Measurements from ENCODE around the gene CSTF2T.

The CSTF2T gene

GRCh38 chr10:51699475-51700227 is at the start of gene CSTF2T:
Gene CSTF2T (minus strand): TSS chr10:51699595. CDS start chr10:51699549, 46 bp downstream.
- H3K36me3 ChIP-seq (ENCODE audit: control insufficient read depth in 1 of 2, insufficient read depth in 2 of 2, low read length in 2 of 2) = no peaks in the 10 kb centered on the region
- H3K4me1 ChIP-seq (ENCODE audit: control insufficient read depth in 1 of 2, insufficient read depth in 2 of 2, low read length in 2 of 2) = peaks cover 19 to 21% of the 10 kb centered on the region in 2 donors
- H3K27ac ChIP-seq (ENCODE audit: low read depth, low read length) = peak within 1 kb of the TSS; percentile 96

GRCh38 chr10:51748959-51749358 is 49.6 kb upstream of the CSTF2T start:
- Histone ChIP-seq H3K36me3 (ENCODE audit: control insufficient read depth in 1 of 2, insufficient read depth in 2 of 2, low read length in 2 of 2) (no peaks in the 10 kb centered on the region), H3K9ac (ENCODE audit: low read depth in 1 of 2, low read length in 2 of 2) (no peak overlapping the region), H3K9me3 (ENCODE audit: control insufficient read depth in 1 of 2, low read length in 2 of 2) (no peaks in the 10 kb centered on the region), H3K4me1 (ENCODE audit: control insufficient read depth in 1 of 2, insufficient read depth in 2 of 2, low read length in 2 of 2) (no peaks in the 10 kb centered on the region), H3K27me3 (ENCODE audit: control insufficient read depth in 1 of 2, insufficient read depth in 2 of 2, low read length in 2 of 2) (no peaks in the 10 kb centered on the region), H3K27ac (ENCODE audit: low read depth, low read length) (no peak overlapping the region), H3K4me3 (ENCODE audit: low read depth in 1 of 2, low read length in 2 of 2) (no peak overlapping the region)

More at GRCh38 chr10:51699475-51700227, at the start of gene CSTF2T:
- Histone ChIP-seq H3K4me3 (ENCODE audit: low read depth in 1 of 2, low read length in 2 of 2) (peak within 1 kb of the TSS; percentile 98 to 99), H3K27me3 (ENCODE audit: control insufficient read depth in 1 of 2, insufficient read depth in 2 of 2, low read length in 2 of 2) (no peaks in the 10 kb centered on the region), H3K9me3 (ENCODE audit: control insufficient read depth in 1 of 2, low read length in 2 of 2) (no peaks in the 10 kb centered on the region), H3K9ac (ENCODE audit: low read depth in 1 of 2, low read length in 2 of 2) (peak within 1 kb of the TSS; percentile 82 to 89)

- Histone ChIP-seq H3K36me3 (ENCODE audit: control insufficient read depth in 1 of 2, insufficient read depth in 2 of 2, low read length in 2 of 2) (no peaks in the 10 kb centered on the region), H3K9me3 (ENCODE audit: control insufficient read depth in 1 of 2, low read length in 2 of 2) (no peaks in the 10 kb centered on the region), H3K4me3 (ENCODE audit: low read depth in 1 of 2, low read length in 2 of 2) (no peak overlapping the region), H3K27me3 (ENCODE audit: control insufficient read depth in 1 of 2, insufficient read depth in 2 of 2, low read length in 2 of 2) (no peaks in the 10 kb centered on the region), H3K9ac (ENCODE audit: low read depth in 1 of 2, low read length in 2 of 2) (no peak overlapping the region), H3K27ac (ENCODE audit: low read depth, low read length) (no peak overlapping the region), H3K4me1 (ENCODE audit: control insufficient read depth in 1 of 2, insufficient read depth in 2 of 2, low read length in 2 of 2) (no peaks in the 10 kb centered on the region)
These were observed 47.8 kb upstream of the CSTF2T start for GRCh38 chr10:51747216-51747615.

- Histone ChIP-seq H3K9me3 (ENCODE audit: control insufficient read depth in 1 of 2, low read length in 2 of 2) (no peaks in the 10 kb centered on the region), H3K9ac (ENCODE audit: low read depth in 1 of 2, low read length in 2 of 2) (no peak overlapping the region), H3K27ac (ENCODE audit: low read depth, low read length) (no peak overlapping the region), H3K4me1 (ENCODE audit: control insufficient read depth in 1 of 2, insufficient read depth in 2 of 2, low read length in 2 of 2) (no peaks in the 10 kb centered on the region), H3K27me3 (ENCODE audit: control insufficient read depth in 1 of 2, insufficient read depth in 2 of 2, low read length in 2 of 2) (no peaks in the 10 kb centered on the region), H3K4me3 (ENCODE audit: low read depth in 1 of 2, low read length in 2 of 2) (no peak overlapping the region), H3K36me3 (ENCODE audit: control insufficient read depth in 1 of 2, insufficient read depth in 2 of 2, low read length in 2 of 2) (no peaks in the 10 kb centered on the region)
These were observed 46.0 kb upstream of the CSTF2T start for GRCh38 chr10:51745397-51745796.

GRCh38 chr10:51744235-51745000 is 45.0 kb upstream of the CSTF2T start:
- Histone ChIP-seq H3K4me3 (ENCODE audit: low read depth in 1 of 2, low read length in 2 of 2) (no peak overlapping the region), H3K9ac (ENCODE audit: low read depth in 1 of 2, low read length in 2 of 2) (no peak overlapping the region), H3K36me3 (ENCODE audit: control insufficient read depth in 1 of 2, insufficient read depth in 2 of 2, low read length in 2 of 2) (no peaks in the 10 kb centered on the region), H3K4me1 (ENCODE audit: control insufficient read depth in 1 of 2, insufficient read depth in 2 of 2, low read length in 2 of 2) (no peaks in the 10 kb centered on the region), H3K27me3 (ENCODE audit: control insufficient read depth in 1 of 2, insufficient read depth in 2 of 2, low read length in 2 of 2) (no peaks in the 10 kb centered on the region), H3K9me3 (ENCODE audit: control insufficient read depth in 1 of 2, low read length in 2 of 2) (no peaks in the 10 kb centered on the region), H3K27ac (ENCODE audit: low read depth, low read length) (no peak overlapping the region)

GRCh38 chr10:51743146-51743545 is 43.8 kb upstream of the CSTF2T start:
- H3K27me3 ChIP-seq (ENCODE audit: control insufficient read depth in 1 of 2, insufficient read depth in 2 of 2, low read length in 2 of 2) = no peaks in the 10 kb centered on the region
- H3K9ac ChIP-seq (ENCODE audit: low read depth in 1 of 2, low read length in 2 of 2) = no peak overlapping the region
- H3K27ac ChIP-seq (ENCODE audit: low read depth, low read length) = no peak overlapping the region
- H3K4me3 ChIP-seq (ENCODE audit: low read depth in 1 of 2, low read length in 2 of 2) = no peak overlapping the region
- no peaks in the 10 kb centered on the region for H3K9me3 ChIP-seq (ENCODE audit: control insufficient read depth in 1 of 2, low read length in 2 of 2)
- no peaks in the 10 kb centered on the region for H3K36me3 ChIP-seq (ENCODE audit: control insufficient read depth in 1 of 2, insufficient read depth in 2 of 2, low read length in 2 of 2)
- no peaks in the 10 kb centered on the region for H3K4me1 ChIP-seq (ENCODE audit: control insufficient read depth in 1 of 2, insufficient read depth in 2 of 2, low read length in 2 of 2)

- Histone ChIP-seq H3K36me3 (ENCODE audit: control insufficient read depth in 1 of 2, insufficient read depth in 2 of 2, low read length in 2 of 2) (no peaks in the 10 kb centered on the region), H3K4me1 (ENCODE audit: control insufficient read depth in 1 of 2, insufficient read depth in 2 of 2, low read length in 2 of 2) (peaks cover 3 to 18% of the 10 kb centered on the region in 2 donors), H3K9me3 (ENCODE audit: control insufficient read depth in 1 of 2, low read length in 2 of 2) (no peaks in the 10 kb centered on the region), H3K27me3 (ENCODE audit: control insufficient read depth in 1 of 2, insufficient read depth in 2 of 2, low read length in 2 of 2) (no peaks in the 10 kb centered on the region), H3K4me3 (ENCODE audit: low read depth in 1 of 2, low read length in 2 of 2) (no peak overlapping the region), H3K27ac (ENCODE audit: low read depth, low read length) (no peak overlapping the region), H3K9ac (ENCODE audit: low read depth in 1 of 2, low read length in 2 of 2) (no peak overlapping the region)
These were observed 33.7 kb upstream of the CSTF2T start for GRCh38 chr10:51733057-51733456.

GRCh38 chr10:51729822-51730555 is 30.6 kb upstream of the CSTF2T start:
- no peak overlapping the region for H3K9ac ChIP-seq (ENCODE audit: low read depth in 1 of 2, low read length in 2 of 2)
- H3K36me3 ChIP-seq (ENCODE audit: control insufficient read depth in 1 of 2, insufficient read depth in 2 of 2, low read length in 2 of 2) = no peaks in the 10 kb centered on the region
- peaks cover 3 to 18% of the 10 kb centered on the region in 2 donors for H3K4me1 ChIP-seq (ENCODE audit: control insufficient read depth in 1 of 2, insufficient read depth in 2 of 2, low read length in 2 of 2)
- H3K4me3 ChIP-seq (ENCODE audit: low read depth in 1 of 2, low read length in 2 of 2) = no peak overlapping the region
- no peak overlapping the region for H3K27ac ChIP-seq (ENCODE audit: low read depth, low read length)
- no peaks in the 10 kb centered on the region for H3K27me3 ChIP-seq (ENCODE audit: control insufficient read depth in 1 of 2, insufficient read depth in 2 of 2, low read length in 2 of 2)
- H3K9me3 ChIP-seq (ENCODE audit: control insufficient read depth in 1 of 2, low read length in 2 of 2) = no peaks in the 10 kb centered on the region

- H3K9me3 ChIP-seq (ENCODE audit: control insufficient read depth in 1 of 2, low read length in 2 of 2) = no peaks in the 10 kb centered on the region
- no peaks in the 10 kb centered on the region for H3K27me3 ChIP-seq (ENCODE audit: control insufficient read depth in 1 of 2, insufficient read depth in 2 of 2, low read length in 2 of 2)
- peaks cover 0 to 8% of the 10 kb centered on the region in 2 donors for H3K4me1 ChIP-seq (ENCODE audit: control insufficient read depth in 1 of 2, insufficient read depth in 2 of 2, low read length in 2 of 2)
- H3K27ac ChIP-seq (ENCODE audit: low read depth, low read length) = no peak overlapping the region
- H3K9ac ChIP-seq (ENCODE audit: low read depth in 1 of 2, low read length in 2 of 2) = no peak overlapping the region
- H3K36me3 ChIP-seq (ENCODE audit: control insufficient read depth in 1 of 2, insufficient read depth in 2 of 2, low read length in 2 of 2) = no peaks in the 10 kb centered on the region
- no peak overlapping the region for H3K4me3 ChIP-seq (ENCODE audit: low read depth in 1 of 2, low read length in 2 of 2)
These were observed 24.6 kb upstream of the CSTF2T start for GRCh38 chr10:51724038-51724437.

- Histone ChIP-seq H3K27me3 (ENCODE audit: control insufficient read depth in 1 of 2, insufficient read depth in 2 of 2, low read length in 2 of 2) (no peaks in the 10 kb centered on the region), H3K9me3 (ENCODE audit: control insufficient read depth in 1 of 2, low read length in 2 of 2) (no peaks in the 10 kb centered on the region), H3K4me1 (ENCODE audit: control insufficient read depth in 1 of 2, insufficient read depth in 2 of 2, low read length in 2 of 2) (peaks cover 0 to 5% of the 10 kb centered on the region in 2 donors)
These were observed 19.5 kb upstream of the CSTF2T start for GRCh38 chr10:51718804-51719291.

More at GRCh38 chr10:51718804-51719291, 19.5 kb upstream of the CSTF2T start:
- Histone ChIP-seq H3K27ac (ENCODE audit: low read depth, low read length) (no peak overlapping the region), H3K36me3 (ENCODE audit: control insufficient read depth in 1 of 2, insufficient read depth in 2 of 2, low read length in 2 of 2) (no peaks in the 10 kb centered on the region), H3K4me3 (ENCODE audit: low read depth in 1 of 2, low read length in 2 of 2) (no peak overlapping the region), H3K9ac (ENCODE audit: low read depth in 1 of 2, low read length in 2 of 2) (no peak overlapping the region)

Data from duodenal mucosa (tissue), 2 donors.